SK-N-SH treated with all-trans-retinoic acid at 6 μM for 48 hours (cell line): Measurements from ENCODE around the gene LGALS3BP.

ENCODE experiments used
- ATAC-seq: fragments of 200-7000 bp; cut with Tn5 transposase; 3 replicates; pipeline ENCODE4 v1.9.1; 2020; ENCODE audit warnings: mild to moderate bottlenecking, moderate library complexity
- ARNTL ChIP-seq: fragments of 450-650 bp; formaldehyde crosslinking; IDR thresholded peaks from 2 replicates; pipeline ENCODE4 v1.5.0; 2020; ENCODE audit warnings: low read depth, mild to moderate bottlenecking, moderate library complexity, borderline replicate concordance
- BACH2 ChIP-seq: fragments of 250-450 bp; sonication (Bioruptor Pico); IDR thresholded peaks from 2 replicates; pipeline ENCODE4 v1.9.0; 2021; ENCODE audit warnings: mild to moderate bottlenecking, borderline replicate concordance
- CREB5 ChIP-seq: fragments of 250-450 bp; sonication (Bioruptor Pico); IDR thresholded peaks from 2 replicates; pipeline ENCODE4 v1.5.1; 2020; ENCODE audit warnings: low read depth, mild to moderate bottlenecking, moderate library complexity
- CSDC2 ChIP-seq: fragments of 250-450 bp; sonication (Bioruptor Pico); IDR thresholded peaks from 2 replicates; pipeline ENCODE4 v1.5.0; 2020; ENCODE audit warnings: mild to moderate bottlenecking, moderate library complexity
- GLIS3 ChIP-seq: fragments of 250-450 bp; sonication (Bioruptor Pico); IDR thresholded peaks from 2 replicates; pipeline ENCODE4 v1.5.0; 2020; ENCODE audit warnings: mild to moderate bottlenecking, moderate library complexity
- OSR1 ChIP-seq: fragments of 250-450 bp; sonication (Bioruptor Pico); IDR thresholded peaks from 2 replicates; pipeline ENCODE4 v1.8.0; 2022; ENCODE audit warnings: moderate library complexity, mild to moderate bottlenecking, inconsistent platforms
- PATZ1 ChIP-seq: fragments of 250-450 bp; sonication (Bioruptor Pico); IDR thresholded peaks from 2 replicates; pipeline ENCODE4 v1.8.0; 2020; ENCODE audit warnings: mild to moderate bottlenecking, moderate library complexity, borderline replicate concordance
- POU6F1 ChIP-seq: fragments of 250-450 bp; sonication (Bioruptor Pico); IDR thresholded peaks from 2 replicates; pipeline ENCODE4 v1.8.0; 2021; ENCODE audit warnings: low read depth, mild to moderate bottlenecking, moderate library complexity, borderline replicate concordance
- PPARA ChIP-seq: fragments of 250-450 bp; sonication (Bioruptor Pico); IDR thresholded peaks from 2 replicates; pipeline ENCODE4 v1.5.0; 2020; ENCODE audit warnings: mild to moderate bottlenecking, borderline replicate concordance
- RARB ChIP-seq: fragments of 250-450 bp; sonication (Bioruptor Pico); IDR thresholded peaks from 2 replicates; pipeline ENCODE4 v1.8.0; 2021; ENCODE audit warnings: mild to moderate bottlenecking, moderate library complexity
- TCF4 ChIP-seq: fragments of 250-450 bp; sonication (Bioruptor Pico); IDR thresholded peaks from 2 replicates; pipeline ENCODE4 v1.8.0; 2021; ENCODE audit warnings: mild to moderate bottlenecking, moderate library complexity, borderline replicate concordance
- TOX ChIP-seq: fragments of 250-450 bp; sonication (Bioruptor Pico); IDR thresholded peaks from 2 replicates; pipeline ENCODE4 v1.8.0; 2021; ENCODE audit warnings: mild to moderate bottlenecking, moderate library complexity, borderline replicate concordance
- ZC3H10 ChIP-seq: fragments of 250-450 bp; sonication (Bioruptor Pico); IDR thresholded peaks from 2 replicates; pipeline ENCODE4 v1.5.1; 2021; ENCODE audit warnings: mild to moderate bottlenecking, moderate library complexity
- ZFP3 ChIP-seq: fragments of 250-450 bp; sonication (Bioruptor Pico); IDR thresholded peaks from 2 replicates; pipeline ENCODE4 v1.5.0; 2020; ENCODE audit warnings: mild to moderate bottlenecking, moderate library complexity
- ZFP30 ChIP-seq: fragments of 450-650 bp; formaldehyde crosslinking; IDR thresholded peaks from 2 replicates; pipeline ENCODE4 v1.5.0; 2022; ENCODE audit warnings: mild to moderate bottlenecking, moderate library complexity
- ZNF565 ChIP-seq: fragments of 450-650 bp; formaldehyde crosslinking; conservative IDR thresholded peaks from 2 replicates; pipeline ENCODE4 v1.5.0; 2020; ENCODE audit warnings: low read depth, mild to moderate bottlenecking, moderate library complexity
- ZNF70 ChIP-seq: fragments of 450-650 bp; formaldehyde crosslinking; IDR thresholded peaks from 2 replicates; pipeline ENCODE4 v1.5.0; 2020; ENCODE audit warnings: mild to moderate bottlenecking, moderate library complexity
- ZNF8 ChIP-seq: fragments of 450-650 bp; formaldehyde crosslinking; IDR thresholded peaks from 2 replicates; pipeline ENCODE4 v1.5.0; 2020; ENCODE audit warnings: mild to moderate bottlenecking, moderate library complexity

Gene LGALS3BP

GRCh38 chr17:78986649-78987328, 7.1 kb upstream of the LGALS3BP start:
- peak; percentile 80 for ATAC-seq
- peak; percentile 58; the same call in 1 of the 2 replicates for TF ChIP-seq RARB
- no peak for TF ChIP-seq ZNF70
- no peak for TF ChIP-seq OSR1 (CRISPR knock-in tag)
- TF ChIP-seq PPARA (CRISPR knock-in tag) = no peak
- TF ChIP-seq ZNF565 (CRISPR knock-in tag) = no peak

- TF ChIP-seq OSR1 (CRISPR knock-in tag) = no peak
- TF ChIP-seq RARB = no peak
- TF ChIP-seq CSDC2 = no peak
- no peak for TF ChIP-seq PPARA (CRISPR knock-in tag)
- no peak for TF ChIP-seq BACH2 (CRISPR knock-in tag)
- no peak for TF ChIP-seq ZFP30
- no peak for TF ChIP-seq POU6F1
- no peak for TF ChIP-seq ZC3H10 (CRISPR knock-in tag)
- TF ChIP-seq ZNF565 (CRISPR knock-in tag) = no peak
- no peak for TF ChIP-seq ARNTL (CRISPR knock-in tag)
- no peak for TF ChIP-seq TCF4 (CRISPR knock-in tag)
- TF ChIP-seq CREB5 (CRISPR knock-in tag) = no peak
- no peak for TF ChIP-seq ZNF8 (CRISPR knock-in tag)
- TF ChIP-seq, all 23 proteins: peak for 0
- peak; percentile 44 for ATAC-seq
Measured at GRCh38 chr17:78986048-78986648, 6.4 kb upstream of the LGALS3BP start.

GRCh38 chr17:78985395-78985794, 5.7 kb upstream of the LGALS3BP start:
- no peak for ATAC-seq
- TF ChIP-seq RARB (no peak), ZFP30 (no peak), POU6F1 (no peak)

GRCh38 chr17:78981010-78981888, 1.5 kb upstream of the LGALS3BP start:
- no peak for TF ChIP-seq ZFP3
- no peak for TF ChIP-seq ZNF70
- TF ChIP-seq ZFP30 = no peak
- no peak for TF ChIP-seq TOX (CRISPR knock-in tag)
- TF ChIP-seq BACH2 (CRISPR knock-in tag) = no peak
- TF ChIP-seq ZC3H10 (CRISPR knock-in tag) = no peak
- TF ChIP-seq ZNF8 (CRISPR knock-in tag) = no peak

GRCh38 chr17:78980624-78980972, 875 bp upstream of the LGALS3BP start:
- no peak for ATAC-seq
- TF ChIP-seq PPARA (CRISPR knock-in tag) = no peak
- TF ChIP-seq ZFP3 = no peak
- no peak for TF ChIP-seq PATZ1 (CRISPR knock-in tag)
- TF ChIP-seq GLIS3 (CRISPR knock-in tag) = no peak
- TF ChIP-seq ZNF565 (CRISPR knock-in tag) = no peak
- no peak for TF ChIP-seq ZFP30

More at GRCh38 chr17:78981010-78981888, 1.5 kb upstream of the LGALS3BP start:
- ATAC-seq = no peak
